Measurements from ENCODE around the gene MEX3C.

MEX3C gene

GRCh38 chr18:51197661-51198424 lies at the start of gene MEX3C:
Gene MEX3C, minus strand, starts transcription at chr18:51197681. Its CDS starts 361 bp downstream, at chr18:51197320.
- peak; percentile 95 for DNase-seq

GRCh38 chr18:51241226-51241625 lies 43.7 kb upstream of the MEX3C start:
- no peak for DNase-seq

- DNase-seq, result no peak
Observed at GRCh38 chr18:51236225-51236624, 38.7 kb upstream of the MEX3C start.

- no peak for DNase-seq
Observed at GRCh38 chr18:51235009-51235789, 37.7 kb upstream of the MEX3C start.

GRCh38 chr18:51234117-51235008 lies 36.9 kb upstream of the MEX3C start:
- DNase-seq, result no peak

- no peak for DNase-seq
Observed at GRCh38 chr18:51229328-51229727, 31.8 kb upstream of the MEX3C start.

- DNase-seq, result no peak
Observed at GRCh38 chr18:51227660-51228059, 30.2 kb upstream of the MEX3C start.

GRCh38 chr18:51226587-51227350 lies 29.3 kb upstream of the MEX3C start:
- no peak for DNase-seq

- no peak for DNase-seq
Observed at GRCh38 chr18:51226068-51226467, 28.6 kb upstream of the MEX3C start.

- DNase-seq, result no peak
Observed at GRCh38 chr18:51212606-51213005, 15.1 kb upstream of the MEX3C start.

GRCh38 chr18:51211552-51211951 lies 14.1 kb upstream of the MEX3C start:
- DNase-seq, result no peak

GRCh38 chr18:51196811-51197660 lies 445 bp downstream of the MEX3C start:
- peak; percentile 20 for DNase-seq

- DNase-seq, result peak; percentile 10
Observed at GRCh38 chr18:51196118-51196810, 1.2 kb downstream of the MEX3C start.

- DNase-seq, result peak; percentile 32
Observed at GRCh38 chr18:51195451-51196117, 1.9 kb downstream of the MEX3C start.

- DNase-seq, result no peak
Observed at GRCh38 chr18:51195086-51195450, 2.4 kb downstream of the MEX3C start.

- DNase-seq, result no peak
Observed at GRCh38 chr18:51194604-51195003, 2.9 kb downstream of the MEX3C start.

- DNase-seq, result no peak
Observed at GRCh38 chr18:51193621-51194287, 3.7 kb downstream of the MEX3C start.

GRCh38 chr18:51192696-51193095 lies 4.8 kb downstream of the MEX3C start:
- no peak for DNase-seq

- DNase-seq, result no peak
Observed at GRCh38 chr18:51192026-51192425, 5.5 kb downstream of the MEX3C start.

Data from NCI-H510A treated with DMSO at 0.1 percent for 48 hours (cell line).